Spleen (tissue), 13 donors: Measurements from ENCODE around the gene FAM83B. TPM values are rescaled to one million over a fixed set of nuclear protein-coding genes. Genes with fewer than 3 reads are reported as not detected.
"Not testable (repeated sequence)": the region's sequence is repeated elsewhere in the genome, so short reads cannot be mapped to it uniquely, and the experiment has no call there.

Experiments used
- DNase-seq: peaks from one replicate; pipeline ENCODE4 v3.0.0-alpha.2; 2020
- H3K27ac ChIP-seq, 8 donors: fragments of 200-600 bp; sonication (generic) in 7 of 8; 1 replicate in 4 of 8; 2 replicates in 4 of 8; pipeline versions ENCODE4 v1.5.0 to v1.8.0; 2016 to 2021; ENCODE audit warnings: inconsistent platforms in 4 of 8, mild to moderate bottlenecking in 4 of 8, moderate library complexity in 1 of 8
- H3K27me3 ChIP-seq, 7 donors: fragments of 200-600 bp; sonication (generic) in 6 of 7; replicated peaks in 1 of 7; 1 replicate in 4 of 7; 2 replicates in 3 of 7; pipeline versions ENCODE4 v1.5.0 to v1.8.0; 2016 to 2021; ENCODE audit warnings: inconsistent platforms in 3 of 7, mild to moderate bottlenecking in 1 of 7
- H3K36me3 ChIP-seq, 6 donors: fragments of 200-600 bp; sonication (generic) in 5 of 6; 1 replicate in 4 of 6; 2 replicates in 2 of 6; pipeline versions ENCODE4 v1.5.0 to v1.8.0; 2016 to 2021; ENCODE audit warnings: inconsistent platforms in 2 of 6
- H3K4me1 ChIP-seq, 6 donors: fragments of 200-600 bp; sonication (generic) in 5 of 6; 1 replicate in 3 of 6; 2 replicates in 3 of 6; pipeline versions ENCODE4 v1.5.0 to v1.8.0; 2016 to 2021; ENCODE audit warnings: inconsistent platforms in 3 of 6
- H3K4me3 ChIP-seq, 8 donors: fragments of 200-600 bp; sonication (generic) in 7 of 8; 1 replicate in 4 of 8; 2 replicates in 4 of 8; pipeline versions ENCODE4 v1.5.0 to v1.8.0; 2016 to 2021; ENCODE audit warnings: inconsistent platforms in 4 of 8, mild to moderate bottlenecking in 4 of 8, moderate library complexity in 2 of 8
- H3K9me3 ChIP-seq, 8 donors: fragments of 200-600 bp; sonication (generic) in 7 of 8; 1 replicate in 4 of 8; 2 replicates in 4 of 8; pipeline versions ENCODE4 v1.5.0 to v1.8.0; 2016 to 2021; ENCODE audit warnings: inconsistent platforms in 4 of 8
- POLR2A ChIP-seq, 3 donors: fragments of 450-650 bp; IDR thresholded peaks; one replicate each; pipeline ENCODE4 v1.5.1; 2017; ENCODE audit warnings: antibody characterized with exemption in 3 of 3, mild to moderate bottlenecking in 1 of 3
- POLR2AphosphoS5 ChIP-seq, 3 donors: sonication (generic); formaldehyde crosslinking; IDR thresholded peaks; one replicate each; pipeline ENCODE4 v1.5.1; 2017; ENCODE audit warnings: antibody characterized with exemption in 3 of 3
- WGBS, 5 donors: extraction: QIAGEN DNeasy Blood & Tissue Kit in 3 of 5; methylation state at CpG; one replicate each; pipeline versions ENCODE4 v1.1.5 to v1.1.7; 2013 to 2018; 5-methylcytosine and 5-hydroxymethylcytosine counted together
- intact Hi-C: fragments of 100-400 bp; cut with DNase I; formaldehyde crosslinking; loops from one replicate; pipeline ENCODE4 v1.15.0; 2023; ENCODE audit warnings: low total_unique reads
- long read RNA-seq, 2 donors: transcript quantifications; one replicate each; lab custom pipeline, GENCODE V29; 2026
- polyA plus RNA-seq, 3 donors: library from polyadenylated mRNA; stranded (reverse); fragments of 200-250 nt; gene quantifications; one replicate each; pipeline ENCODE4 v1.2.1, GENCODE V29; 2013
- total RNA-seq, 7 donors: library from RNA; depleted of rRNA in 3 of 7; stranded (reverse); fragments of >200 nt in 3 of 7; fragmentation: NEBNext Ultra II Directional in 4 of 7; extraction: Animal tissue kit (Norgen Biotek cat#: 25700) in 4 of 7; gene quantifications; one replicate each; pipeline versions ENCODE4 v1.1.0 to v1.2.1, GENCODE V29; 2016 to 2021
- TF ChIP-seq, protein P1 (sequence below), 11 experiments: fragments of 200-600 bp in 7 of 11; fragments of 450-650 bp in 4 of 11; sonication (generic) in 4 of 11; IDR thresholded peaks in 8 of 11; conservative IDR thresholded peaks in 3 of 11; 1 replicate in 7 of 11; 2 replicates in 4 of 11; pipeline versions ENCODE4 v1.4.0 to v1.8.0; 2016 to 2021; ENCODE audit warnings: antibody characterized with exemption in 11 of 11, inconsistent platforms in 4 of 11, mild to moderate bottlenecking in 1 of 11
- donor health status: healthy with polysubstance abuse.
- donor health status: DM: no; HTN: no; CAD: no; lungs with moderate emphysema.
- donor health status: DM: no; HTN: no; CAD: no.
- donor health status: Bipolar disorder and iron deficiency.
- donor health status: healthy.
- donor health status: DM: no; HTN: no; CAD: no.
- donor health status: DM: yes; HTN: yes; CAD: no.

FAM83B gene, protein sequence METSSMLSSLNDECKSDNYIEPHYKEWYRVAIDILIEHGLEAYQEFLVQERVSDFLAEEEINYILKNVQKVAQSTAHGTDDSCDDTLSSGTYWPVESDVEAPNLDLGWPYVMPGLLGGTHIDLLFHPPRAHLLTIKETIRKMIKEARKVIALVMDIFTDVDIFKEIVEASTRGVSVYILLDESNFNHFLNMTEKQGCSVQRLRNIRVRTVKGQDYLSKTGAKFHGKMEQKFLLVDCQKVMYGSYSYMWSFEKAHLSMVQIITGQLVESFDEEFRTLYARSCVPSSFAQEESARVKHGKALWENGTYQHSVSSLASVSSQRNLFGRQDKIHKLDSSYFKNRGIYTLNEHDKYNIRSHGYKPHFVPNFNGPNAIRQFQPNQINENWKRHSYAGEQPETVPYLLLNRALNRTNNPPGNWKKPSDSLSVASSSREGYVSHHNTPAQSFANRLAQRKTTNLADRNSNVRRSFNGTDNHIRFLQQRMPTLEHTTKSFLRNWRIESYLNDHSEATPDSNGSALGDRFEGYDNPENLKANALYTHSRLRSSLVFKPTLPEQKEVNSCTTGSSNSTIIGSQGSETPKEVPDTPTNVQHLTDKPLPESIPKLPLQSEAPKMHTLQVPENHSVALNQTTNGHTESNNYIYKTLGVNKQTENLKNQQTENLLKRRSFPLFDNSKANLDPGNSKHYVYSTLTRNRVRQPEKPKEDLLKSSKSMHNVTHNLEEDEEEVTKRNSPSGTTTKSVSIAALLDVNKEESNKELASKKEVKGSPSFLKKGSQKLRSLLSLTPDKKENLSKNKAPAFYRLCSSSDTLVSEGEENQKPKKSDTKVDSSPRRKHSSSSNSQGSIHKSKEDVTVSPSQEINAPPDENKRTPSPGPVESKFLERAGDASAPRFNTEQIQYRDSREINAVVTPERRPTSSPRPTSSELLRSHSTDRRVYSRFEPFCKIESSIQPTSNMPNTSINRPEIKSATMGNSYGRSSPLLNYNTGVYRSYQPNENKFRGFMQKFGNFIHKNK
- not detected for total RNA-seq
- polyA plus RNA-seq, result not detected
- long read RNA-seq, donor 1, result 0 reads
- long read RNA-seq, donor 2, partial matches to known transcripts, result 0 of 1 reads
- long read RNA-seq, donor 2, other reads (novel, unspliced or antisense), result 0 of 1 reads

GRCh38 chr6:54846243-54846856, at the start of gene FAM83B:
FAM83B (plus strand) TSS chr6:54846771; CDS start chr6:54870247, 23,476 bp downstream.
- H3K4me1 ChIP-seq, result no peaks in the 10 kb centered on the region
- no peak for DNase-seq
- peaks cover 0 to 30% (median 19%) of the 10 kb centered on the region in 7 donors for H3K27me3 ChIP-seq
- 11 to 20% (median 18%) methylated on average over 35 to 50 of the region's 50 CpGs for whole genome bisulfite sequencing, 5 donors
- TF ChIP-seq POLR2A (IDR thresholded peaks at IDR 0.05) (no peak), POLR2AphosphoS5 (IDR thresholded peaks at IDR 0.05) (no peak)
- TF ChIP-seq, protein P1, sequence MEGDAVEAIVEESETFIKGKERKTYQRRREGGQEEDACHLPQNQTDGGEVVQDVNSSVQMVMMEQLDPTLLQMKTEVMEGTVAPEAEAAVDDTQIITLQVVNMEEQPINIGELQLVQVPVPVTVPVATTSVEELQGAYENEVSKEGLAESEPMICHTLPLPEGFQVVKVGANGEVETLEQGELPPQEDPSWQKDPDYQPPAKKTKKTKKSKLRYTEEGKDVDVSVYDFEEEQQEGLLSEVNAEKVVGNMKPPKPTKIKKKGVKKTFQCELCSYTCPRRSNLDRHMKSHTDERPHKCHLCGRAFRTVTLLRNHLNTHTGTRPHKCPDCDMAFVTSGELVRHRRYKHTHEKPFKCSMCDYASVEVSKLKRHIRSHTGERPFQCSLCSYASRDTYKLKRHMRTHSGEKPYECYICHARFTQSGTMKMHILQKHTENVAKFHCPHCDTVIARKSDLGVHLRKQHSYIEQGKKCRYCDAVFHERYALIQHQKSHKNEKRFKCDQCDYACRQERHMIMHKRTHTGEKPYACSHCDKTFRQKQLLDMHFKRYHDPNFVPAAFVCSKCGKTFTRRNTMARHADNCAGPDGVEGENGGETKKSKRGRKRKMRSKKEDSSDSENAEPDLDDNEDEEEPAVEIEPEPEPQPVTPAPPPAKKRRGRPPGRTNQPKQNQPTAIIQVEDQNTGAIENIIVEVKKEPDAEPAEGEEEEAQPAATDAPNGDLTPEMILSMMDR (IDR thresholded peaks at IDR 0.05 in 8 of 11, conservative IDR thresholded peaks at IDR 0.05 in 3 of 11), result no peak
- H3K27ac ChIP-seq, result no peak within 1 kb of the TSS
- intact Hi-C loops, result no loop called here
- no peaks in the 10 kb centered on the region for H3K36me3 ChIP-seq
- H3K4me3 ChIP-seq, result peak within 1 kb of the TSS in 3 of 8 donors; percentile 4 to 35 (median 17)
- peaks cover 0 to 4% (median 0%) of the 10 kb centered on the region in 8 donors for H3K9me3 ChIP-seq

- H3K36me3 ChIP-seq, intact Hi-C loops, H3K4me1 ChIP-seq, H3K4me3 ChIP-seq, H3K27ac ChIP-seq, DNase-seq, H3K27me3 ChIP-seq: not testable (repeated sequence)
- H3K9me3 ChIP-seq, result peaks cover 0 to 18% (median 10%) of the 10 kb centered on the region in 8 donors
These were observed 49.7 kb upstream of the FAM83B start for GRCh38 chr6:54796918-54797317.

DNA sequence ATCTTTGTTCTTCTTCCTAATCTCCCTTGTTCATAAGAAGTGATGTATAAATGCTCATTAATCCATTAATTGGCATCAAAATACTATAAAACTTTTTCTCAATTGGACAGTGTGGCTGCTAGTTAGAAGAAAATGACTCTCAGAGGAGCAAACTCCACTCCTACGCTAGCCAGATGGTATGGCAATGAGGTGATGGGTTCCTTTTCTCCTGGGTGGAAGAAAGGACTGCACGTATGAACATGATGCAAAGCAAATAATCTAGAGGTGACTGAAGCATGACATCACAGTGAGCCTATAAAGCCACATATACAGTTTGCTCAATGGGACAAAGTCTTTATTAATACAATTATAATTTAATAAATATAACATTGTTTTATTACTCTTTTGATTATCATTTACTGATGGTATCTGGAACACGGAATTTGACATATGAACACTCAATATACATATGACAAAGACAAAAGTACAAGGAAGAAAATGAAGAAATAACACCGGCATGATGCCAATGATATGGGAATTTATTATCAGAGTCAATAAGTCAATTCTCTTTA, 46.4 kb upstream of the FAM83B start:
- no peak overlapping the region for H3K27ac ChIP-seq
- H3K4me3 ChIP-seq, result no peak overlapping the region
- WGBS, 5 donors, result 70 to 81% (median 78%) methylated on average over 4 of the region's 4 CpGs
- H3K4me1 ChIP-seq, result no peaks in the 10 kb centered on the region
- no peaks in the 10 kb centered on the region for H3K27me3 ChIP-seq
- peaks cover 0 to 14% (median 9%) of the 10 kb centered on the region in 8 donors for H3K9me3 ChIP-seq
- intact Hi-C loops, result no loop called here
- no peaks in the 10 kb centered on the region for H3K36me3 ChIP-seq
- no peak for DNase-seq
- TF ChIP-seq, protein P1 (IDR thresholded peaks at IDR 0.05 in 8 of 11, conservative IDR thresholded peaks at IDR 0.05 in 3 of 11), result no peak
- no peak for TF ChIP-seq POLR2AphosphoS5 (IDR thresholded peaks at IDR 0.05)
- TF ChIP-seq POLR2A (IDR thresholded peaks at IDR 0.05), result no peak

DNA sequence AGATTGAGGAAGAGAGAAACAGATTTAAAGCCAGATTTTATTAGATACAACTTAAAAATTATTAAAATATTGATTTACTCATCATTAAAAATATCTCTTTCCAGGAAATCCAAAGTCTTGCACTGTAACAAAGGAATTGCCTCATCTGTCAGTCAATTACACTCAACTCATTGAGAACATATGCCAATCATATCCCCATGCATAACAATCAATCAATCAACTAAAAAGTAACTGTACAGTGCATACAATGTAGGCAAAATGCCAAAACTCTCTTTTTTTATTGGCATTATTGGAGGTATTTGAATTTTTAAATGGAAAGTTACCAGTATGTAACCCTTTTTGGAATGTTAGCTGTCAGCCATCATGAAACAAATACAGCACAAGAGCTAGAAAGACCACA, 45.3 kb upstream of the FAM83B start:
- Histone ChIP-seq H3K9me3 (peaks cover 0 to 14% (median 7%) of the 10 kb centered on the region in 8 donors), H3K27me3 (no peaks in the 10 kb centered on the region), H3K27ac (no peak overlapping the region), H3K4me1 (no peaks in the 10 kb centered on the region), H3K36me3 (no peaks in the 10 kb centered on the region), H3K4me3 (no peak overlapping the region)
- TF ChIP-seq POLR2A (IDR thresholded peaks at IDR 0.05) (no peak), POLR2AphosphoS5 (IDR thresholded peaks at IDR 0.05) (no peak)
- TF ChIP-seq, protein P1 (IDR thresholded peaks at IDR 0.05 in 8 of 11, conservative IDR thresholded peaks at IDR 0.05 in 3 of 11), result no peak
- intact Hi-C loops, result no loop called here
- no peak for DNase-seq
